Measurements from ENCODE around the gene FOXN4.

Gene FOXN4

GRCh38 chr12:109266106-109266879 lies 42.8 kb downstream of the FOXN4 start:
- H3K9me3 ChIP-seq (ENCODE audit: control insufficient read depth, insufficient read depth, low read length): peaks cover 11% of the 10 kb centered on the region
- no peak overlapping the region for H3K9ac ChIP-seq (ENCODE audit: low read depth, low read length)
- H3K4me1 ChIP-seq (ENCODE audit: insufficient read depth, low read length): no peaks in the 10 kb centered on the region
- H3K36me3 ChIP-seq (ENCODE audit: insufficient read depth, low read length): no peaks in the 10 kb centered on the region

GRCh38 chr12:109264943-109265650 lies 44.0 kb downstream of the FOXN4 start:
- Histone ChIP-seq H3K9ac (ENCODE audit: low read depth, low read length) (no peak overlapping the region), H3K9me3 (ENCODE audit: control insufficient read depth, insufficient read depth, low read length) (peaks cover 1% of the 10 kb centered on the region; the same call in 1 of the 2 replicates), H3K4me1 (ENCODE audit: insufficient read depth, low read length) (peaks cover 9% of the 10 kb centered on the region), H3K36me3 (ENCODE audit: insufficient read depth, low read length) (no peaks in the 10 kb centered on the region)

- no peaks in the 10 kb centered on the region for H3K9me3 ChIP-seq (ENCODE audit: control insufficient read depth, insufficient read depth, low read length)
- H3K36me3 ChIP-seq (ENCODE audit: insufficient read depth, low read length): no peaks in the 10 kb centered on the region
- peaks cover 9% of the 10 kb centered on the region for H3K4me1 ChIP-seq (ENCODE audit: insufficient read depth, low read length)
- H3K9ac ChIP-seq (ENCODE audit: low read depth, low read length): no peak overlapping the region
Observed at GRCh38 chr12:109264095-109264942, 44.8 kb downstream of the FOXN4 start.

GRCh38 chr12:109263439-109263838 lies 45.6 kb downstream of the FOXN4 start:
- Histone ChIP-seq H3K36me3 (ENCODE audit: insufficient read depth, low read length) (no peaks in the 10 kb centered on the region), H3K4me1 (ENCODE audit: insufficient read depth, low read length) (peaks cover 9% of the 10 kb centered on the region), H3K9me3 (ENCODE audit: control insufficient read depth, insufficient read depth, low read length) (no peaks in the 10 kb centered on the region), H3K9ac (ENCODE audit: low read depth, low read length) (no peak overlapping the region)

GRCh38 chr12:109261939-109262338 lies 47.1 kb downstream of the FOXN4 start:
- Histone ChIP-seq H3K9ac (ENCODE audit: low read depth, low read length) (no peak overlapping the region), H3K9me3 (ENCODE audit: control insufficient read depth, insufficient read depth, low read length) (no peaks in the 10 kb centered on the region), H3K36me3 (ENCODE audit: insufficient read depth, low read length) (no peaks in the 10 kb centered on the region), H3K4me1 (ENCODE audit: insufficient read depth, low read length) (peaks cover 9% of the 10 kb centered on the region)

- Histone ChIP-seq H3K9ac (ENCODE audit: low read depth, low read length) (no peak overlapping the region), H3K4me1 (ENCODE audit: insufficient read depth, low read length) (peaks cover 9% of the 10 kb centered on the region), H3K36me3 (ENCODE audit: insufficient read depth, low read length) (no peaks in the 10 kb centered on the region), H3K9me3 (ENCODE audit: control insufficient read depth, insufficient read depth, low read length) (no peaks in the 10 kb centered on the region)
Observed at GRCh38 chr12:109261087-109261486, 48.0 kb downstream of the FOXN4 start.

GRCh38 chr12:109259545-109259895 lies 49.6 kb downstream of the FOXN4 start:
- no peak overlapping the region for H3K9ac ChIP-seq (ENCODE audit: low read depth, low read length)
- H3K4me1 ChIP-seq (ENCODE audit: insufficient read depth, low read length): peaks cover 9% of the 10 kb centered on the region
- H3K9me3 ChIP-seq (ENCODE audit: control insufficient read depth, insufficient read depth, low read length): no peaks in the 10 kb centered on the region
- no peaks in the 10 kb centered on the region for H3K36me3 ChIP-seq (ENCODE audit: insufficient read depth, low read length)

GRCh38 chr12:109258607-109259544 lies 50.2 kb downstream of the FOXN4 start:
- H3K4me1 ChIP-seq (ENCODE audit: insufficient read depth, low read length): peaks cover 9% of the 10 kb centered on the region
- no peaks in the 10 kb centered on the region for H3K9me3 ChIP-seq (ENCODE audit: control insufficient read depth, insufficient read depth, low read length)
- H3K9ac ChIP-seq (ENCODE audit: low read depth, low read length): no peak overlapping the region
- no peaks in the 10 kb centered on the region; the same call in 1 of the 2 replicates for H3K36me3 ChIP-seq (ENCODE audit: insufficient read depth, low read length)

GRCh38 chr12:109258201-109258600 lies 50.9 kb downstream of the FOXN4 start:
- no peak overlapping the region for H3K9ac ChIP-seq (ENCODE audit: low read depth, low read length)

GRCh38 chr12:109256011-109256410 lies 53.1 kb downstream of the FOXN4 start:
- H3K9ac ChIP-seq (ENCODE audit: low read depth, low read length): no peak overlapping the region
- peaks cover 5% of the 10 kb centered on the region; the same call in 1 of the 2 replicates for H3K9me3 ChIP-seq (ENCODE audit: control insufficient read depth, insufficient read depth, low read length)
- H3K4me1 ChIP-seq (ENCODE audit: insufficient read depth, low read length): peaks cover 6% of the 10 kb centered on the region
- no peaks in the 10 kb centered on the region; the same call in 1 of the 2 replicates for H3K36me3 ChIP-seq (ENCODE audit: insufficient read depth, low read length)

More at GRCh38 chr12:109258201-109258600, 50.9 kb downstream of the FOXN4 start:
- no peaks in the 10 kb centered on the region; the same call in 1 of the 2 replicates for H3K36me3 ChIP-seq (ENCODE audit: insufficient read depth, low read length)
- peaks cover 9% of the 10 kb centered on the region for H3K4me1 ChIP-seq (ENCODE audit: insufficient read depth, low read length)
- H3K9me3 ChIP-seq (ENCODE audit: control insufficient read depth, insufficient read depth, low read length): 0 out of 2 replicates have a peak, but pooled peaks cover 5% of the 10 kb centered on the region

GRCh38 chr12:109255377-109255776 lies 53.7 kb downstream of the FOXN4 start:
- Histone ChIP-seq H3K4me1 (ENCODE audit: insufficient read depth, low read length) (no peaks in the 10 kb centered on the region; the same call in 1 of the 2 replicates), H3K9ac (ENCODE audit: low read depth, low read length) (no peak overlapping the region), H3K36me3 (ENCODE audit: insufficient read depth, low read length) (no peaks in the 10 kb centered on the region; the same call in 1 of the 2 replicates), H3K9me3 (ENCODE audit: control insufficient read depth, insufficient read depth, low read length) (peaks cover 5% of the 10 kb centered on the region; the same call in 1 of the 2 replicates)

GRCh38 chr12:109253913-109254544 lies 55.1 kb downstream of the FOXN4 start:
- Histone ChIP-seq H3K4me1 (ENCODE audit: insufficient read depth, low read length) (no peaks in the 10 kb centered on the region), H3K9me3 (ENCODE audit: control insufficient read depth, insufficient read depth, low read length) (peaks cover 5% of the 10 kb centered on the region; the same call in 1 of the 2 replicates), H3K36me3 (ENCODE audit: insufficient read depth, low read length) (no peaks in the 10 kb centered on the region; the same call in 1 of the 2 replicates), H3K9ac (ENCODE audit: low read depth, low read length) (no peak overlapping the region)

GRCh38 chr12:109252799-109253198 lies 56.3 kb downstream of the FOXN4 start:
- H3K4me1 ChIP-seq (ENCODE audit: insufficient read depth, low read length): no peaks in the 10 kb centered on the region
- H3K36me3 ChIP-seq (ENCODE audit: insufficient read depth, low read length): no peaks in the 10 kb centered on the region; the same call in 1 of the 2 replicates
- H3K9me3 ChIP-seq (ENCODE audit: control insufficient read depth, insufficient read depth, low read length): peaks cover 5% of the 10 kb centered on the region; the same call in 1 of the 2 replicates
- H3K9ac ChIP-seq (ENCODE audit: low read depth, low read length): no peak overlapping the region

Data from ES-I3 (cell line).